Activated T-helper 1 cell treated with anti-CD3 and anti-CD28 coated beads, Interleukin-2, amount 50 U/mL, for 16 hours (primary cell): Measurements from ENCODE around the gene TOP2B.

Experiments used
- DNase-seq, 2 donors: peaks; one replicate each; pipeline ENCODE4 v3.0.0-alpha.2; 2020; ENCODE audit warnings: low read depth in 1 of 2, low spot score in 1 of 2

Gene TOP2B

DNA sequence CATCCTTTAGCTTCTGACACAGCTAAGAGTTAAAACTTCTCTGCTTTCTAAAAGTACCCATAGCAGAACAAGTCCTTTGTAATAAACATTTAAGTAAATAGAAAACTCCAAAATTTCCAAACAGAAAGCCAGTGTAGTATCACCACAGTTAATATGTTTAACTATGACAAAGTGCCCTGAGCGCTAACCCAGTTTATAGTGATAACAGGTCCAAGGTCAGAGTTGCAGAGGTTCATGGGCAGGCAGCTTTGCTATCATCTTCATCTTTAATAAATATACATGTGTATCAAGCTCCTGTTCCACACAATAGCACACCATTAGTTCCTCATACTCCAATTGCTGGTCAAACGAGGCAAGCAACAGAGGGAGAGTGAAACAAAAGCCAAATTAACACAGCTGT is 12.4 kb upstream of the TOP2B start:
- no peak for DNase-seq

- DNase-seq, result no peak
These were observed 10.0 kb upstream of the TOP2B start for GRCh38 chr3:25674670-25675069.

GRCh38 chr3:25673738-25674298 is 9.1 kb upstream of the TOP2B start:
- DNase-seq, result no peak

- no peak for DNase-seq
These were observed 891 bp upstream of the TOP2B start for GRCh38 chr3:25665315-25666280.

DNA sequence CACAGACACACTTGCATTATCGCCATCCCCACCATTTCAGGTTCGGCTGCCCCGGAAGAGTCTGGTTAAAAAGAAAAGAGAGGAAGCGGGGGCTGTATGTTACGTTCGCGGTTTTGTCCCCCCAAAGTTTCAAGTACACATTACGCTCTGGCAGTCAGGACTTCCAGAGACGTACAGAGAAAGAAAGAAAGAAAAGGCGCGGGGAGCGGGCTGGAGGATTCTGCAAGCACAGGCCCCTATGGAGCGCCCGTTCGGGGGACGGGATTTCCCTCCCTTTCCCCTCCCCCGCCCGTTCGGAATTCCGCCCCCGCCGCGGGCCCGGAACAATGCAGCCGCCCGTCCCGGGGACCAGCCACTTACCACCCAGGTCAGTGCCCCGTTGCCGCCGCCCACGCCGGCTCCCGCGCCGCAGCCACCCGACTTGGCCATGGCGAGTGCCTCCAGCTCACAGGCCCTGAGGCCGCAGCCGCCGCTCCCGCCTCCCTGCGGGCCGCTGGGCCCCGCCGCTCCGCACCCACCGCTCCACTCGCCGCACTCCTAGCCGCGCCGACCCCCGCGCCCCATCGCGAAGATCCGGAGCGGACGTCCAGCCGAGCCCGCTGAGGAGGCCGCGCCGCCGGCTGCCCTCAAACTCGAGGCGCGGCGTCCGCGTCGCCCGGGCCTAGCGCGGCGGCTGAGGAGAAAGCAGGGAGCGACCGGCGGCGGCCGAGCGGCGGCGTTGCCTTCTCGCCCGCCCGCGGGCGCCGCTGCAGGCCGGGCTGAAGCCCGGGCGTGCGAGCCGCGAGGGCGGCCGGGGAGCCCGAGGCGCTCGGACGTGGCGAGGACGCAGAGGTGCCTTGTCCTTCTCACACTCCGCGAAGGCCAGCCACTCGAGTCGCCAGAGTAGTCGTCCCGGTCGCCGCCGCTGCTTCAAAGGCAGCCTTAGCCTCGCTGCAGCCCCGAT is 567 bp downstream of the TOP2B start:
- peak; percentile 31 to 65 for DNase-seq

- DNase-seq, result no peak
These were observed 1.3 kb downstream of the TOP2B start for GRCh38 chr3:25663347-25663868.

- DNase-seq, result no peak
These were observed 1.9 kb downstream of the TOP2B start for GRCh38 chr3:25662736-25663320.

DNA sequence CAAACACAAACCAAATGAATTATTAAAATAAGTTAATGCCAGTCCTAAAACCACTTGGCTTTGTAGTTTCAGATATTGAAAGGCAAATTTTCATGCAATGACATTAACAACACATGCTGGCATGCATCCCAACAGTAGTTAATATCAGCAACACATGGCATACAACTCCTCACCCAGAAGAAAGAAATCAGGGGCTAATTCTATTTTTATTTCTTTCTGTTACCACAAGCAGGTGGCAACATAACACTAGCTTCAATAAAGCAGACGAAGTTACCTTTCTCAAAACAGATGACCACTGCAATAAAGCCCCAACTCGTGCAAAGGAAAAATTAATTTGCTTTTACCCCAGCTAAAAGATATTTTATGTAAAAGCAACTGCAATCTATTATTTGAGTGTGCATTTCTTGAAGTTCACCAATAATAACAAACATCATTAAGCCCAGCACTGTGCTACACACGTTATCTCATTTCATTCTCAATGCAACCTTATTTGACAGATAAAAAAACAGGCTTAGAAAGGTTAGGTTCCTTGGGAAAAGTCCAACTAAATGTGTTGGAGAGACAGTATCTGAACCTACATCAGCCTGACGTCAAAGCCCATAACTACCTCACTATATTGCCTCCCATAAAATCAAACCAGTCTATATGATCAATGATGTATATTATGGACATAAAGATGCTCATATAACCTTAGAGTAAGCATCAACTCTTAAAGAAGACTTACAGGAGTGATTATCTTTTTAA is 2.8 kb downstream of the TOP2B start:
- no peak for DNase-seq

GRCh38 chr3:25658836-25659235 is 5.9 kb downstream of the TOP2B start:
- no peak for DNase-seq

DNA sequence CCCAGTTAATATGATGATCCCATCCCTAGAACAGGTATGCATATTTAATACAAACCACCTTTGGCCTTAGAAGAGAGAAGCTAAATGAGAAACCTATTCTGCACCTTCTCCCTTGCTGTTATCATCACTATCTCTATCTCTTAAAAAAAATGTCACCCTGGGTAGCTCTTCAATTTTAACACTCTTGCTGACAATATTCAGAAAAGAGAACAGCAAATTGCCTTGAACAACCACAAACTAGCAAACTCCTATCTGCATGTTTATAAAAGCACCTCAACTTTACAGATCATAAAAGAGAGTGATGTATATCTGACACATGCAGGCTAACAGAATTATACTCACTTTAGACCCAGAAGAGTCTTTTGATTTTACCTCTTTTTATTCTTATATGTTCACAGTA is 7.4 kb downstream of the TOP2B start:
- no peak for DNase-seq

- no peak for DNase-seq
These were observed 9.0 kb downstream of the TOP2B start for GRCh38 chr3:25655659-25656058.

GRCh38 chr3:25654576-25654975 is 10.1 kb downstream of the TOP2B start:
- no peak for DNase-seq

GRCh38 chr3:25653322-25653721 is 11.4 kb downstream of the TOP2B start:
- DNase-seq, result no peak

GRCh38 chr3:25652921-25653320 is 11.8 kb downstream of the TOP2B start:
- DNase-seq, result no peak

DNA sequence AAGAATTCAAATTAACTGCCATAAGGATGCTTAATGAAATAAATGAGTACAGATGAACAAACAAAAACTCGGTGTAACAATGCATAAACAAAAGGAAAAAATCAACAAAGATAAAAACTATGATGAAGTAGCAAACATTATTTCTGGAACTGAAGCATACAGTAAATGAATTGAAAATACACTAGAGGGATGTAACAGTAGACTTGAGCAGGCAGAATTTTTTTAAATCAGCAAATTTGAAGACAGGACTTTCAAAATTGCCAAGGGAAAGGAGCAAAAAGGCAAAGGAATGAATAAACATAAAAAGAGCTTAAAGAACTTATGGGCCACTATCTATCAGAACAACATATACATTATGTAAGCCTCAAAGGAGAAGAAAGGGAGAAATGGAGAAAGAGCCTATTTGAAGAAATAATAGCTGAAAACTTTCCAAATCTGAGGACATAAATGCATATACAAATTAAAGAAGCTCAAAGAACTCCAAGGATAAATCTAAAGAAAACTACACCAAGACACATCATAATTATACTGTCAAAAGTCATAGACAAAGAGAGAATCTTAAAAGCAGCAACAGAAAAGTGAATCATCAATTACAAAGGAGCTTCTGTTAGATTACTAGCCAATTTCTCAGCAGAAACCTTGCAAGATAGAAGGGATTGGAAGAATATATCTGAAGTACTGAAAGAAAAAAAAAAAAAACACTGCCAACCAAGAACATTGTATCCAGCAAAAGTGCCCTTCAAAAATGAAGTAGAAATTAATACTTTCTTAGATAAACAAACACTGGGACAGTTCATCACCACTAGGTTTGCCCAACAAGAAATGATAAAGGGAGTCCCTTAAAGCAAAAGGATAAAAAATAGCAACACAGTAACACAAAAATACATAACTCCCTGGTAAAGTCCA is 15.5 kb downstream of the TOP2B start:
- no peak for DNase-seq

GRCh38 chr3:25648107-25648535 is 16.6 kb downstream of the TOP2B start:
- DNase-seq, result peak; percentile 53 to 60

DNA sequence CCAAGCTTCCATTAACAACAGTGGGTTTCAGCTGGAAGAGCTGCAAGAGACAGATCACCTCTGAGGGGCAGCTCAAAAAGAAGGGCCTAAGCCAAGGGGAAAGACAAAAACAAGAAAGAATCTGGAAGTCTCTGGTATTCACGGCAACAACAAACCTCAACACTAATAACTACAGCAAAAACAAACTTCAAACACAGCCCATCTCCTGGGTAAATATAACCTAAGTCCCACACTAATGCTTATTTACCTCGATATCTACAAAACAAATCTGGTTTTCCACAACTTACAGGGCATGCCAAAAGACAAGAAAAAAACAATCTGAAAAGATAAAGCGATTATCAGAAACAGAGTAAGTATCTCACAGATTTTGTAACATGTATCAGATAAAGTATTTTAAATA is 29.7 kb downstream of the TOP2B start:
- DNase-seq, result no peak

DNA sequence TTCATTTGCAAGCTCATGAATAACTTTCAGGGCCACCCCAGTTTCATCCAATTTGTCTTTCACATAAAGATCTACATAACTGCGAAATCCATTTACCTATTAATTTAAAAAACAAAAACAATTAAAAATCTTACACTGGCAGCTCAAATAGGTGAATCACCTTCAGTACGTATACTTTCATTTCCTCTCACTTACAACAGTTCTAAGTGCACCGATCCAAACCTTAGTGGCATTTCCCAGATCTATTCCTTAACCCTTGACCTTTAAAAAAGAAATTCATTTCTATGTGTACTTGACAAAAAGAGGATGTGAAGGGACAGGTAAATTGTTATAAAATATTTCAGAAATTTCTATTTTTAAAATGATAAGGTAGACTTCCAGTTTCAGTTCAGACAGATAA is 30.8 kb downstream of the TOP2B start:
- DNase-seq, result no peak

DNA sequence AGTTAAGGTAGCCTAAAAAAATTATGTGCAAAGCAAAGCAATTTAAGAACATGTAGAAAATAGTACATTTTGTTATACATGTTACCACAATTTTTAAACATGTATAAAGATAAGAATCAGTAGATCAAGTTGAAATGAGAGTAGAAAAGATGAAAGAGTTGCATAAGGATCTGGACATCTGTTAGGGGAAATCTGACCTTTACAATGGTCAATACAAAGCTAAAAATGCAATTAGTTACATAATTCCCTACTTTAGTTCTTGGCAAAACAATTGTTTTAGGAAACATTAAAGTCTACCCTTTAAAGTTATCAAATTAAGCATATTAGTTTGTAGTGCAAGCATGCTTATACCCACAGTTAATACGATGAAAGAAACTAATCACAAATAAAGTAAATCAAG is 32.7 kb downstream of the TOP2B start:
- no peak for DNase-seq
